ENCODE results near the gene ZNF410.
"Not testable (repeated sequence)": the region's sequence is repeated elsewhere in the genome, so short reads cannot be mapped to it uniquely, and the experiment has no call there.

ZNF410 gene

DNA sequence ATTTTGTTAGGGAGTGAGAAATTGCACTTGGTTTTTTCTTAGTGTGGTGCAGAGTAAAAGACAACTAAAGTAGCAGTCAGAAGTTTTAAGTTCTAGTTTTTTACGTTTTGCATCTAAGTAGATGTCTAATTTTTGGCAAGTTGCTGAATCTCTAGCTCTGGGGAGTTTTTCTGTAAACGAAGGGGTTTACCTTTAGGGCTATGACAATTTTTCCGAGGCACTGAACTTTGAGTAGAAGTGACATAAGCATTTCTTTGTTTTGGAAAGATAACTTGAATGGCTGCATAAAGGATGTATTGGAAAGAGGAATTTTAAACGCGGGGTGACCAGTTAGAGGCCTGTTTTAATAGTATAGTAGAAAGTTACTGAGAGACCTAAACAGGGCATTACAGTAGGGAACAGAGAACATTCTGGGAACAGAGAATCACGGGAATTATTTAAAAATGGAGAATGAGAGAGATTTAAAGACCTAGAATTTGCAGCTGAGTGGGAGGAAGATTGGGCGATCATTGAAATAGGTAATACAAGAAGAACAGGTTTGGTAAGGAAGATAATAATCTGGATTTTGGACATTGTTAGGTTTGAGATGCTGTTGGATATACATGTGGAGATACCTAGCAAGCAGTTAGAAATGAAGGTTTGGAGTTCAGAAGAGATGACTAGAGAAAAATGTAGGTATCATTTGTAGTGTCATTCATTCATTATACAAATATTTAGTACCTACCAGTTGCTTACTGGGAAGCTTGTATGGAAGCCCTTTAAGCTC, 1.2 kb downstream of the ZNF410 start:
- no peak for DNase-seq

DNA sequence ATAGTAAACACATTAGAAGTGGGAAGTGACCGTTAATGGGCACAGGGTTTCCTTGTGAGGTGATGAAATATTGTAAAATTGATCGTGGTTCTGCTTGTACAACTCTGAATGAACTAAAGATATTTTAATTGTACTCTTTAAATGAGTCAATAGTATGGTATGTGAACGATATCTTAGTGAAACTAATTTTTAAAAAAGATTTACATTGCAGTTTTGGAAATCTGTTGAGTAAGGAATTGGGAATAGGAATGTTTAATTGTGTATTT, 1.7 kb downstream of the ZNF410 start:
- no peak for DNase-seq

DNA sequence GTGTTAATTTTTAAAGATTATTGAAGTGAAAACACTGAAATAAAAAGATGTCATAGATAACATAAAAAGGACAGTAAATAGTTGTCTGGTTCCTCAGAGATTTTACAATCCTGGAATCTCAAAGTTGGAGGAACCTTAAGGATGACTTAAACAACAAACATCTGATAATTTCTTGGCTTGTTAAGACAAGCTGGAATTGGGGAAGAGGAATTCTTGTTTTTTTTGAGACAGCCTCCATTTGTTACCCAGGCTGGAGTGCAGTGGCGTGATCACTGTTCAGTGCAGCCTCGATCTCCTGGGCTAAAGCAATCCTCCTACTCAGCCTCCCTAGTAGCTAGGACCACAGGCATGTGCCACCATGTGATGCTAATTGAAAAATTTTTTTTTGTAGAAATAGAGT, 2.3 kb downstream of the ZNF410 start:
- DNase-seq: no peak

DNA sequence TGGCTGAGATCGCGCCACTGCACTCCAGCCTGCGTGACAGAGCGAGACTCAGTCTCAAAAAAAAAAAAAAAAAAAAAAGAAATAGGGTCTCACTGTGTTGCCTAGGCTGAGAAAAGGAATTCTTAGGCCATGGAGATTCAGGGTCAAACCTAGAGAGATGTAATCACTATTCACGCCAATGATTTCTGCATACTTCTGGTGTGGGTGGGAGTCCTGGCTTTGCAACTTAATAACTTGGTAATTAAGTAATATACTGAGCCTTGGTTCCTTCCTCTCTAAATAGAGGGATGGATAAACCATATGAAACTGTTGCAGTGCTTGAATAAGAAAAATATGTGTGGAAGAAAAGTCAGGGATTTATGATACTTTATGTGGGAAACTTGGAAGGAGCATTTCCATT, 2.7 kb downstream of the ZNF410 start:
- no peak for DNase-seq

DNA sequence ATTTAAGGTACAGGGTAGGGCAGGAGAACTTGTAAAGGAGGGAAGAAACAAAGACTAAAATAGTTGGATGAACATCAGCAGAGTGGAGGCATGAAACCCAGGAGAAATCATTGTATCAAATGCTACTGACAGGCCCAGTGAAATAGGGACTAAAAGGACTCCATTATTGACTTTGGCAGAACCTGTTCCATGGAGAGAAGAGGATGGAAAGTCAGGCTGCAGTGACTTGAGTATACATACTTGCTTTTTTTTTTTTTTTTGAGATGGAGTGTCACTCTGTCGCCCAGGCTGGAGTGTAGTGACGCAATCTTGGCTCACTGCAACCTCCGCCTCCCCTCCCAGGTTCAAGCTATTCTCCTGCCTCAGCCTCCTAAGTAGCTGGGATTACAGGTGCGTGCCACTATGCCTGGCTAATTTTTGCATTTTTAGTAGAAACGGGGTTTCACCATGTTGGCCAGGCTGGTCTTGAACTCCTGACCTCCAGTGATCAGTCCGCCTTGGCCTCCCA, 7.6 kb downstream of the ZNF410 start:
- not testable (repeated sequence) for DNase-seq

DNA sequence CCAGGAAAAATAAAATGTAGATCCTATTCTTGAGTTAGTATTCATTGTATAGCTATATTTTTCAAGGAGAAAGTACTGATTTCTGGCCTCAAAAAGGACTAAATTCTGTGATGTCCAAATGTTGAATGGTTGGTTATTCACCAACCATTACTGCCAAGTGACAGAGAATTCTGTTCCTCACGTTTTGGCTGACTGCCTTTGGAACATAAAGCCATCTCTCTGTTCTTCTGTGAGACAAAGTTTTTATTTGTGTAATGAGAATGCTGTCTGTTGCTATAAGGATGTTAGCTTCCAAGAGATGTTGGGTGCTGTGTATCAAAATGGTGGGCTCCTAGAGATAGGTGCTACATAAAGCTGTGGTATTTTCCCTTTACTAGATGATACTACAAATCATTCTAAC, 9.3 kb downstream of the ZNF410 start:
- DNase-seq: no peak

DNA sequence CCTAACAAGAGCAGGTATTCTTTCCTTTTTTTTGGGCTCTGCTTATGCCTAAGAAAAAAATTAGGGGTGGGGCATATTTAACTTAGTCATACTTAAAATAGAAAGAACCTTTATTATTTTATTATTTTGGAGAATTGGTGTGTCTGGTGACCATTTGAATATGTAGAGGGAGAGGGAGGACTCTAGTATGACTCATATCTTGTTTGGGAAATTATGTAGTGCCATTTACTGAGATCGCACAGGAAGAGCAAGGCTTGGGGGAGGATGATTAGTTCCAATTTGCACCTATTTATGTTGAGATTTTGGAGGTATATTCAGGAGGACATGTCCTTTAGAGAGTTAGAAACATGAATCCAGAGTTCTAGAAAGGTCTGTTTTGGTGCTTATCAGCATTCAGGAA, 9.9 kb downstream of the ZNF410 start:
- DNase-seq: no peak

DNA sequence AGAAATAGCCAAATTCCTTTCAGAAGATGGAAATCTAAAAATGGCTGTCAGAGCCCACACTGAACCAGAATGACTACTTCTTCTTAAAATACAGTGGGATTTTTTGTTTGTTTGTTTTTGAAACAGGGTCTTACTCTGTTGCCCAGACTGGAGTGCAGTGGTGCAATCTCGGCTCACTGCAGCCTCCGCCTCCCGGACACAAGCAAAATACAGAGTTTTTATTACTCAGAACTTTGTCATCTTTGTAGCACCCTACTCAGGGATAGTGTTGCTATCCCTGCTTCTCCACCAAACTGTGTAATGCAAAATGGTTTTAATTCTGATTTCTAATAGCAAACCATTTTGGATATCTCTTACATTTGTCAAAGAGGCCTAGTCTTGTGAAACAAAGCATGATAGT, 16.4 kb downstream of the ZNF410 start:
- no peak for DNase-seq

DNA sequence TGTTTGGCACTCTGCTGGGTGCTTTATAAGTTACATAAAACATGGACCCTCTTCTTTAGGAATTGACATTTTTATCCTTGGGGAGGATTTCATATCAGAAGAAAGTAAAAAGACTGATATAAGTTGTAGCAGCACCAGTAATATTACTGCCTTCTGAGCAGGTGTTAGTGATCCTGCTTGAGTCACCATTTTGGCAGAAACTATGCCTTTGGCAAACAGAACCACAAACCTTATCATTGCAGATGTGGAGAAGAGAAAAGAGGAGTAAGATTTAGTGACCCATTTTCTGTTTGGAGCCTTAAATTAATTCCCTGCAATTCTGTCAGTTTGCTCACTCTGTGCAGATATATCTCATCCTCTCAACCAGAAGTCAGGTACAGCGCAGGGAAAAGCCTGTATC, 23.0 kb downstream of the ZNF410 start:
- no peak for DNase-seq

DNA sequence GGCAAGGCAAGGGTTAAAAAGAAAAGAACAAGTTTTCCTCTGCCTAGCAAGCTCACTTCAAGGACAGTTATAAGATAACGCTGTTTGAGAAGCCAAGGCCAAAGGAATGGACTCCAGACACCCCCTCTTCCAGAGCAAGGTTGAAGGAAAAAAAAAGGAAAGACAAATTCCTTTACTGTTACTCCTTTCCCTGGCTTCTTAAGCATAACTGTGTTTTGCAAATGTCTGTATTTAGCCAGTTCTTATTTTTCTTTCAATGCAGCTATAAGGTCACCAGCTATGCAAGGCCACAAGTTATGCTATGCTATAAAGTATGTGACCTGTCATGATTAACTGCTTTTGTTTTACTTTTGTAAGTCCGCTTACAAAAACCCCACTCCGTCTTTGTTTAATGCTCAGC, 26.6 kb downstream of the ZNF410 start:
- DNase-seq: no peak

DNA sequence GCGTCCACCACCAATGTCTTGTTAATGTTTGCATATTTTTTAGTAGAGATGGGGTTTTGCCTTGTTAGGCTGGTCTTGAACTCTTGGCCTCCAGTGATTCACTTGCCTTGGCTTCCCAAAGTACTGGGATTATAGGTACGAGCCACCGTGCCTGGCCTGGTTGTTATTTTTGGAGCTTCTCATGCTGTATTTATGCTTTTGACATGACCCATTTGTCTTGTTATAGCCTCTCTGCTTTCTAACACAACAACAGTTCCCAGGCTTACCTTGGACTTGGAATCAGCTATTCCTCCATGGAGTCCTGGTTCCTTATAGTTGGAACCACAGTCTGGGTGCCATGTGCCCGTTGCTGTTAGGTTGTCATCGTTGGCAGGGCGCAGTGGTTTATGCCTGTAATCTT, 29.7 kb downstream of the ZNF410 start:
- DNase-seq: no peak

DNA sequence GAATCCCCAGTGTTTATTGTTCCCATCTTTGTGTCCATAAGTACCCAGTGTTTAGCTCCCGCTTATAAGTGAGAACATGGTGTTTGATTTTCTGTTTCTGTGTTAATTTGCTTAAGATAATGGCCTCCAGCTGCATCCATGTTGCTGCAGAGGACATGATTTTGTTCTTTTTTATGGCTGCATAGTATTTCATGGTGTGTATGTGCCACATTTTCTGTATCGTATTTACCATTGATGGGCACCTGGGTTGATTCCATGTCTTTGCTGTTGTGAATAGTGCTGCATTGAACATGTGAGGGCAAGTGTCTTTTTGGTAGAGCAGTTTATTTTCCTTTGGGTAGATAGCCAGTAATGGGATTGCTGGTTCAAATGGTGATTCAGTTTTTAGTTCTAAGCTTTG, 32.8 kb downstream of the ZNF410 start:
- DNase-seq: not testable (repeated sequence)

DNA sequence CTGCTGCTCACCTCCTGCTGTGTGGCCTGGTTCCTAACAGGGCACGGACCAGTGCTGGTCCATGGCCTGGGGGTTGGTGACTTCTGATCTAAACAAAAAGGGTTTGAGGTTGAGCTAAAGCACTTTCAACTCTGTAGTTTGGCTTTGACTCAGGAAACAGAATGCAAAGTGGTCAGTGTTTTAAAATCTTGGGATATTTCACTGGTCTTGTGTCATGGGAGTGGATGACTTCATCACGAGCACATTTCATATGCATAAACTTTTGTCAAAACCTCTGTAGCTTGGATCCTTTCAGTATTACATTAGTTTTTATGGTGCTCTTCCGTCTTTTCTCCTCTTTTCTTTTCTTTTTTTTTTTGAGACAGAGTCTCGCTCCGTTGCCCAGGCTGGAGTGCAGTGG, 37.7 kb downstream of the ZNF410 start:
- DNase-seq: no peak

DNA sequence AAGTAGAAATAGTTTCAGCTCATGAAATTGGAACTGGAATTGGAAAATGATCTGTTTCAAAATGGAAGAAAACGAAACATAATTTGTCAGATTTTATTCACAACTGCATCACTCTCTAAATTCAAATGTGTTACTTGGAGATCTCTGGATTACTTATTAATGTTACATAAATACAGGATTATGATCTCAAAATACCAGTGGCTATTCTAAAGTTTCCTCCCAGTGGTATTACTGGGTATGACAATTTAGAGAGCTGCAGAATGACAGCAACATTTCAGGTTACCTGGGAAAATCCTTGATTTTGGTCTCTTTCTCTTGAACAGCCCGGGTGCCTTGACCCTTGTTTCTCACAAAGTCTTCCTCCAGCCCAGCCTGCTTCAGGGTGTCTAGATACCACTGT, 49.0 kb downstream of the ZNF410 start:
- DNase-seq: no peak

DNA sequence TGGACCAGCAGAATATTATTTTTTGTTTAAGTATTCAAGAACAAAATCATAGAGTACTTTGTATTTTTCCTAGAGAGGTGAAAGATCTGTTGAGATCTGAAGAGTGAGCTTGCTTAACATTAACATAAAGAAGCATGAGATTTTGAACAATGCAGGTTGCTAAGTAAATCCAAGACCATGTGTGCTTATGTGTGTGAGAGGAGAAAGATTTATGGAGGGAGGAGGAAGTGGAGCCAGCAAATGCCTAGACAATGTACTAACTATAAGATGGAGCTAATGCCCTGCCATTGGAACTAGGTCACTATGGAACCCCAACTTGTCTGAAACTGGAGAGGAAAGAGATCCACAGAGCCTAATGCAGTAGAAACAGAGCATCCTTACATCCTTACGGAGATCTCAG, 49.9 kb downstream of the ZNF410 start:
- no peak for DNase-seq

DNA sequence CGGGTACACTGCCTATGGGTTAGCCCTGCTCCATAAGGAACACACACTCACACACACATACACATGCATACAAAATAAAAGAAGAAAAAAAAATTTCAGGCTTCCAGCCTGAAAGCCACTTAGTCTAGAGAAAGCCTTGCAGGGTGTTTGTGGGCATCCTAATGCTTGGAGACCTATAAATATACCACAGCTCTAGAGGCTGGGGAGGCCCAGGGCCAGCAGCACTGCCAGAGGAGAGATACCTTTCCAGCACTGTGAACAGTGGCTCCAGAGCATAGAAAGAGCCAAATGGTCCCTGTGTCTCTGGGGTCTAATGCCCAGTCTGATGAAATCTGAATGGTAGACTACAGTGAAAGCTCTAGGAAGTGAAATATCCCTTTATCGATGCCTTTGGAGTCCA, 50.4 kb downstream of the ZNF410 start:
- DNase-seq: no peak

DNA sequence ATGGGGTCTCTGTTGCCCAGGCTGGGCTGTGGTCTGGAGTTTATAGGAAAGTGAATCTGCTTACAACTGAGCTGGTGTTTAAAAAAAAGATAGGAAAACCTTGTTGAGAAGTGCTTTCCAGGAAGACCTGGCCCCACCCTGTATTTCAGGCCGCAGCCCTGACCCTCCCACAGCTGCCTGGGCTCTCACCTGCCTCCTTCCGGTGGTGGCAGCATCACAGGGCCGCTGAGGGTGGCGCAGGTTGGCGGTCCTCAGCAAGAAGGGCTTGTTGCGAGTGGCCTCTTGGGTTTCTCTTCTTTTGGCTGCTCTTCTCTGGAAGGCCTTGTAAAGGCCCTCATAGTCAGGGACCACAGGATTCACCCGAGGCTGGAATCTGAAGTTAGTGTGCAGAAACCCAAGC, 55.5 kb downstream of the ZNF410 start:
- no peak for DNase-seq

DNA sequence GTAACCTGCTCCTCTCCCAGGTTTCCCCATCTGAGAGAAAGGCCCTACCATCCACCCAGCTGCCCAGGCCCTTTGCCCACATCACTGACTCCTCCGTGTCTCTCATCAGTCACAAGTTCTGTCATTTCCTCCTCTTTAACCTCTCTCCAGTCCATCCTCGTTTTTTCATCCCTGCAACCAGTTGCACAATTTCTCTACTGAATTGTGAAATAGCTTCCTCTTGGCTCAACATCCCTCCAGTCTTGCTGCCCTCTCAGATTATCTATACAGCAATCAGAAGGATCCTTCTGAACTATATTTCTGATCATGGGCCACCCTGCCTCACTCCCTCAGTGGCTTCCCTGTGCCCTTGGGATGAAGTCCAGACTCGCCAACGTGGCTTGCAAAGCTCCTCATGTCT, 56.4 kb downstream of the ZNF410 start:
- no peak for DNase-seq

DNA sequence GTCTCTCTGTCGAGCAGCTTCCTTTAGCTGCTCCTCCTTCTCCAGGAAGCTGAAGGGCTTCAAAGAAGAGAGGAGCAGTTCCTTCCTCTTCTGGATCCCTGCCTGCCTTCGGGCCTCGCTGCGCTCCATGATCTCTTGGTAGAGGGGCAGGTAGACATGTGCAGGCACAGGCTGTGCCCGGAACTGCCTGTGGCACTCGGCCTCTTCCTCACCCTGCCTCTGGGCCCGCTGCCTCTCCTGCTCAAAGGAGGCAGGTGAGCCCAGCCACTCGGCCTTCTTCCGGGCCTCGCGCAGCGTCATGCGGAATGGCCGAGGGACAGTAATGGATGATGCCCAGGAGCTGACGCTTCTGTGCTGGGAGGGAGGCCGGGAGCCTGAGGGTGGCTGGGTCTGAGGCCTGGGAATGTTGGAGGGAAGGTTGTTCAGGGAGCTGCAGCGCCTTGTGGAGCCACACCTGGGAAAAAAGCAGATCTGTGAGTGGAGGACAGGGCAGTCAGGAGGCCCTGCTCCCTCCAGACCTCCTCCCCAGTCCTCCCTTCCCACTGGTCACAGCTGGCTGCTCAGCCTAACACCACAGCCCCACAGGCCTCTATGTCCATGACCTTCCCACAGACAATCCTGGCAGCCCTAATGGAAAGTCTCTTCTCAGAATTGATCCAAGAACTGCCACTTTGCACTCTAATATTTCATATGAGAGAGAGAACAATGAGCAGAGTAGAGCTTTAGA, 57.9 kb downstream of the ZNF410 start:
- DNase-seq: no peak

DNA sequence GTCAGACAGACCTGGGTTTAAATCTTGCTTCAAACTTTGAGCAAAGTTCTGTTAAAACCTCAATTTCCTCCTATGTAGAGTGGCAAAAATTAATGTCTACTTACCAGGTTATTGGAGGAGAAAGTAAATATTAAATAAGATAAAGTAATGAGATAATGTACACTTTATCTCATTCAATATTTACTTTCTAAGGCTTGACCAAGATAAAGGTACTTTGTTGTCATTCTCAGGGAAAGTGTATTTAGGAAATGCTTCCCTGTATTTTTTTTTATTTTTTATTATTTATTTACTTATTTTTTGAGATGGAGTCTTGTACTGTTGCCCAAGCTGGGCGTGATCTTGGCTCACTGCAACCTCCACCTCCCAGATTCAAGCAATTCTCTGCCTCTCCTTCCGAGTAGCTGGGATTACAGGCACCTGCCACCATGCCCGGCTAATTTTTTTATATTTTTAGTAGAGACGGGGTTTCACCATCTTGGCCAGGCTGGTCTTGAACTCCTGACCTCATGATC, 58.6 kb downstream of the ZNF410 start:
- no peak for DNase-seq

DNA sequence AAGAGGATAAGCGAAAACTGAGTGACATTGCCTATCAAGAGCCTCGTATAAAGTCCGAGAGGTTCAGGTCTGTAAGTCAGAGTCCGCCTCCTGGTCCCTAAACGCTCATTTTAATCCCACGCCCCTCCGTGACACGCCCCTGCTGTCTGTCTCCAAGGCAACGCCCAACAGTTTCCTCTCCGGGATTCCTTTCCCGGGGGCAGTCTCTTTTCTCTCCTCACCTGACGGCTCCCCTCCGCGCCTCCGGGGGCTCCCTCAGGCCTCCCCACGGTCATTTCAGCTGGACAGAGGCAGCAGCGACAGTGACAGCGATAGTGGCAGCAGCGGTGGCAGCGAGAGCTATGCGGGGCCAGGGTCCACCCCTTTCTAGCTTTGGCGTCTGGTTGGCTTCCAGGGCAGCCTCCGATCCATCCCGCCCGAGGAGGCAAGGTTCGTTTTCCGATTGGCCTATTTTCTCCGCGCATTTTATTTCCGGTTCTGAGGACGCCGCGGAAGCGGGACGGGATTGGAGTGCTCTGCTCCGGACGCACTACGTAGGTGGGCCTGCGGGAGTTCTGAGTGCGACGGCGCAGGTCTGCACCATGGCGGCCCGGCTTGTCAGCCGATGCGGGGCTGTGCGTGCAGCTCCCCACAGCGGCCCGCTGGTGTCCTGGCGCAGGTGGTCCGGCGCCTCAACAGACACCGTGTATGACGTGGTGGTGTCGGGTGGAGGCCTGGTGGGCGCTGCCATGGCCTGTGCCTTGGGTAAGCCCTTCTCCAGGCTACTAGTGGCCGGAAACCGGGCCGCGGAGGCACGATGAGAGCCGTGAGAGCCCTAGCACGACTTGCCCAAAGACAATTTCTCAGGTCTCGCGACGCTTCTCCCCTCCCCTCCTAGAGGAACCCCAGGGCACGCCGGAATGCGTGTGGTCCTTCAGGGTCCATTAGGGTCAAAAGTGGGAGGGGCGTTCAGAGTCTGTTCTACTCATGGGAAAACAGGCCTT, 63.4 kb downstream of the ZNF410 start, which contains the start of the genes COQ6 and FAM161B:
COQ6 (plus strand) TSS at position 551 of the 983 bp plus-strand sequence; CDS start at position 582, 31 bp downstream.
FAM161B (minus strand) TSS at position 343 of the 983 bp plus-strand sequence; CDS start at position 275, 68 bp downstream.
- peak; percentile 94 for DNase-seq

DNA sequence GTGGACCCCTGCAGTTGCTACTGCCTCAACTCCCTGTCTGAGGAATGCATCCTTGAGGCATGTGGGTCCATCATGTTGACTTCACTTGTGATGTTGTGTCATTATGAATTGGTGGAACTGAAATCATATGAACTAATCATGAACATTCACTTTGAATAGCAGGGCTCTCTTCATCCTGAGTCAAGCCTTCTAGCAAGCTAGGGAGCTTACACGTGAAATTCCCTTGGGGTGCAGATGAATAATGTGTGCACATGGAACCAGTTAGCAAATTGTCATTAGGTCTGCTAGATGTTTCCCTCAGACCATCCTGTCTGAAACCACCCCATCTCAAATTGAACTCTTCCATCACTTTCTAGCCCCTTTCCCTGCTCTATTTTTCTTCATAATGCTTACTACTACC, 67.1 kb downstream of the ZNF410 start:
- no peak for DNase-seq

DNA sequence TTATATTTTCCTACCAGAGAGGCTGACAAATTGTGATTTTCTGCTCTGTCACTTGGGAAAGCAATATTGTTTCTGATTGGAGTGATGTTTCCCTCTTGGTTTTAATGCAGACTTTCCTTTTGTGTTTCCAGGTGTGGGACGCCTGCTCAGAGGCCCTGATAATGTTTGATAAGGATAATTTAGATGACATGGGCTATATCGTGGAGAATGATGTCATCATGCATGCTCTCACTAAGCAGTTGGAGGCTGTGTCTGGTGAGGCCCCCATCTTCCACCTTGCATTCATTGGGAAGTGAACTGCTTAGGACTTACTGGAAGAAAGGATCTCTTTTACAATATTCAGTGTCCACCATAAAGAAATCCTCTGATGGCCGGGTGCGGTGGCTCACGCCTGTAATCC, 69.0 kb downstream of the ZNF410 start:
- no peak for DNase-seq

Measured in SHP77 treated with DMSO at 0.1 percent for 48 hours (cell line).